Activated T-cell treated with anti-CD3 and anti-CD28 coated beads, Interleukin-2, amount 50 U/mL, for 72 hours (primary cell): ENCODE data around the gene LTC4S. TPM values are rescaled to one million over a fixed set of nuclear protein-coding genes. Genes with fewer than 3 reads are reported as not detected.

Experiments used
- ATAC-seq, 2 donors: fragments of 150-1000 bp; cut with Tn5 transposase; replicated peaks in 1 of 2; 2 replicates each; pipeline ENCODE4 v1.10.0; 2021; ENCODE audit warnings: moderate library complexity in 2 of 2, mild to moderate bottlenecking in 1 of 2
- DNase-seq, 2 donors: peaks; one replicate each; pipeline ENCODE4 v3.0.0; 2021 to 2022; ENCODE audit warnings: mixed read lengths in 1 of 2
- H3K27ac Mint-ChIP-seq: one replicate; pipeline ENCODE4 v1.8.0; 2022; ENCODE audit warnings: mild to moderate bottlenecking, moderate library complexity, mixed read lengths
- H3K27me3 Mint-ChIP-seq: one replicate; pipeline ENCODE4 v1.8.0; 2022; ENCODE audit warnings: low read depth, mixed read lengths
- H3K36me3 Mint-ChIP-seq, 2 donors: one replicate each; pipeline ENCODE4 v1.8.0; 2022; ENCODE audit warnings: mixed read lengths in 2 of 2, mild to moderate bottlenecking in 1 of 2; ENCODE audit not compliant: insufficient read depth in 2 of 2
- H3K4me1 Mint-ChIP-seq: one replicate; pipeline ENCODE4 v1.8.0; 2022; ENCODE audit warnings: low read depth, mixed read lengths
- H3K4me3 Mint-ChIP-seq, 2 donors: one replicate each; pipeline ENCODE4 v1.8.0; 2022; ENCODE audit warnings: mild to moderate bottlenecking in 2 of 2, mixed read lengths in 2 of 2, moderate library complexity in 2 of 2
- H3K9me3 Mint-ChIP-seq, 2 donors: one replicate each; pipeline ENCODE4 v1.8.0; 2022; ENCODE audit warnings: mixed read lengths in 2 of 2
- total RNA-seq, 2 donors: library from RNA; stranded (reverse); gene quantifications; one replicate each; pipeline ENCODE4 v1.2.3, GENCODE V29; 2022

Gene LTC4S
- total RNA-seq, 2 donors from 2014 or later = 1.5 TPM

DNA sequence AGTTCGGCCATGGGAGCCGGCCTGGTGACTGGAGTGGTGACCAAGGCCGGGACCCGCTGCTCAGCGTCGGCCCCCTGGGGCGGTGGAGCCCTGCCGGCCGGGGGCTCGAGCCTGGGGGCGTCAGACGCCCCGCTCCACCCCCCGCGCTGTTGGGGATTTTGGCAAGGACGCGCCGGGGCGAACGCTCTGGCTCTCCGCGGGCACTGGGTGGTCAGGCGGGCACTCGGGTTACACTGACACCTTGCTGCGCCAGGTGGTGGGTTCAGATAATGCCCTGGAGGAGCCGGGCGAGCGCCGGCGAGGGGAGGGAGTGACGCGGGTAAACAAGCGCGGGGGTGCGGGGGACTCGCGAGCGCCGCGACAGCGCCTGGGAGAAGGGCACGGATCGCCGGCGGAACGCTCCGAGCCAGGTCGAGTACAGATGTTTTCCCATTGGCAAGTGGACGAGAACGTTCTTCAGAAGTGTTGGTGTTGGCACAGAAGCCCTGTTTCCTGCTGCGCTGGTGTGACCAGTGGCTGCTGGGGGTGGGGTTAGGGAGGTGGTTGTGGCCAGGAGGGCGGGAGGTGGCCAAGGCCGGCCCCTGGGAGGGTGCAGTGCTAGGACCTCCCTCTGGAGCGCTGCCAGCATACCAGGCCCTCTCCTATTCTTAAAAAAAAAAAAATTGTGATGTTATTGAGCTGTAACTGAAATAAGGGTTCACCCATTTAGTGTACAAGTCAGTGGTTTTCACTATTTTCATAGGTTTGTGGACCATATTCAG, 27.7 kb downstream of the LTC4S start:
- H3K4me1 Mint-ChIP-seq = peaks cover 51% of the 10 kb centered on the region
- no peaks in the 10 kb centered on the region for H3K27me3 Mint-ChIP-seq
- peak overlapping the region; percentile 87 to 93 for H3K4me3 Mint-ChIP-seq
- H3K36me3 Mint-ChIP-seq = peaks cover 13 to 14% of the 10 kb centered on the region in 2 donors
- no peaks in the 10 kb centered on the region for H3K9me3 Mint-ChIP-seq
- ATAC-seq (peak; percentile 67 to 70), DNase-seq (peak; percentile 90)
- peak overlapping the region; percentile 97 for H3K27ac Mint-ChIP-seq

- DNase-seq (no peak), ATAC-seq (no peak)
- peak overlapping the region; percentile 87 to 93 for H3K4me3 Mint-ChIP-seq
- H3K4me1 Mint-ChIP-seq = peaks cover 57% of the 10 kb centered on the region
- no peaks in the 10 kb centered on the region for H3K9me3 Mint-ChIP-seq
- H3K36me3 Mint-ChIP-seq = peaks cover 16 to 17% of the 10 kb centered on the region in 2 donors
- H3K27ac Mint-ChIP-seq = peak overlapping the region; percentile 97
- no peaks in the 10 kb centered on the region for H3K27me3 Mint-ChIP-seq
Observed at GRCh38 chr5:179822059-179822432, 28.3 kb downstream of the LTC4S start.

- ATAC-seq (no peak), DNase-seq (no peak)
- Mint-ChIP-seq H3K4me3 (peak overlapping the region; percentile 87 to 93), H3K36me3 (peaks cover 17 to 20% of the 10 kb centered on the region in 2 donors), H3K27me3 (no peaks in the 10 kb centered on the region), H3K4me1 (peaks cover 58% of the 10 kb centered on the region), H3K27ac (peak overlapping the region; percentile 97), H3K9me3 (no peaks in the 10 kb centered on the region)
Observed at GRCh38 chr5:179822444-179822990, 28.7 kb downstream of the LTC4S start.

GRCh38 chr5:179823937-179824744, 30.4 kb downstream of the LTC4S start:
- Mint-ChIP-seq H3K4me3 (peak overlapping the region in 1 of 2 donors; percentile 25), H3K36me3 (peaks cover 21 to 31% of the 10 kb centered on the region in 2 donors), H3K27me3 (no peaks in the 10 kb centered on the region), H3K4me1 (peaks cover 56% of the 10 kb centered on the region), H3K27ac (peak overlapping the region; percentile 79), H3K9me3 (no peaks in the 10 kb centered on the region)
- DNase-seq = no peak
- ATAC-seq = no peak

DNA sequence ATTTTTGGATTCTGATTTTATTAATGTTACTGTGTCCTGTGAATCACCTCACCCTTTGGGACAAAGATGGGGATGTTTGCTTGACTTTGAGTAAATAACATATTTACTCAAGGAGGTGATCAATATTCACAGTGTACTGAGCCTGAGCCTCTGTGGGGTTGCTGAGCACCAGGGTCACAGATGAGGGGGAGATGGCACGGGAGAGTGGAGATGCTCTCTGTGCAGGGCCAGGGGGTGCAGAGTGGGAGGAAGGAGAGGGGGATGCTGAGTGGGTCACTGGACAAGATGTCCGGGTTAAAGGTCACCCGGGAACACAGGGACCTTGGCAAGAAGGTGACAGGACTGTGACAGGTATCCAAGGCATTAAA, 30.9 kb downstream of the LTC4S start:
- Mint-ChIP-seq H3K36me3 (peaks cover 26 to 37% of the 10 kb centered on the region in 2 donors), H3K4me1 (peaks cover 56% of the 10 kb centered on the region)
- no peak for DNase-seq

DNA sequence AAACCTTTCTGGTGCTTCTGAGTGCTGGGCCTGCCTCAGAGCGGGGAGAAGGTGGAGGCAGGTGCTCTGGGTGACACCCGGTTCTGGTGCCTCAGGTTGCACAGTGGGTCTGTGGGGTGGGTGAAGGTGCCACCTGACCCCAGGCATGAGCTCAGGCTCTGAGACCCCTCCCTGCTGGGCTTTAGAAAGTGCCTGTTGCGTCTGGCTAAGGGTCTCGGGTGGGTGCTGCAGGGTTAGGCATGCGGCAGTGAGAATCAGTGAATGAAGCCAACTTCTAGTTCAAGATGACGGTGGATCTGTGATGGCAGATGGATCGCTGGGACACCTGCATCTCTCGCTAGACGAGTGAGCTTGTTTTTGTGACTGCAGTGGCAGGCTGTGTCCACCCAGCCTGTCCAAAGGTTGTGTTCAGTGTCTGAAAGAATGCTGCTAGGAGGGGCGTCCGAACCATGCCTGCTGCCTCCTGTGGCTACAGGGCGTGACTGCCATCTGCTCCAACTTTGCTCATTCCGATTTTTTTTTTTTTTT, 31.9 kb downstream of the LTC4S start:
- peaks cover 48% of the 10 kb centered on the region for H3K4me1 Mint-ChIP-seq
- ATAC-seq (no peak), DNase-seq (no peak)
- no peaks in the 10 kb centered on the region for H3K27me3 Mint-ChIP-seq
- no peaks in the 10 kb centered on the region for H3K9me3 Mint-ChIP-seq
- no peak overlapping the region for H3K4me3 Mint-ChIP-seq
- no peak overlapping the region for H3K27ac Mint-ChIP-seq
- peaks cover 30 to 42% of the 10 kb centered on the region in 2 donors for H3K36me3 Mint-ChIP-seq

More for the DNA sequence above, 30.9 kb downstream of the LTC4S start:
- Mint-ChIP-seq H3K4me3 (peak overlapping the region in 1 of 2 donors; percentile 25), H3K27ac (peak overlapping the region; percentile 79), H3K27me3 (no peaks in the 10 kb centered on the region), H3K9me3 (no peaks in the 10 kb centered on the region)
- no peak for ATAC-seq

GRCh38 chr5:179827680-179828079, 33.9 kb downstream of the LTC4S start:
- no peaks in the 10 kb centered on the region for H3K27me3 Mint-ChIP-seq
- peaks cover 36% of the 10 kb centered on the region for H3K4me1 Mint-ChIP-seq
- DNase-seq = peak; percentile 46 to 64
- ATAC-seq = peak; percentile 84
- peaks cover 26 to 49% of the 10 kb centered on the region in 2 donors for H3K36me3 Mint-ChIP-seq
- no peaks in the 10 kb centered on the region for H3K9me3 Mint-ChIP-seq
- peak overlapping the region in 1 of 2 donors; percentile 31 for H3K4me3 Mint-ChIP-seq
- peak overlapping the region; percentile 61 for H3K27ac Mint-ChIP-seq

GRCh38 chr5:179828756-179829421, 35.1 kb downstream of the LTC4S start:
- ATAC-seq = no peak
- Mint-ChIP-seq H3K4me1 (peaks cover 31% of the 10 kb centered on the region), H3K4me3 (no peak overlapping the region), H3K27ac (peak overlapping the region; percentile 80), H3K9me3 (no peaks in the 10 kb centered on the region), H3K36me3 (peaks cover 34 to 54% of the 10 kb centered on the region in 2 donors), H3K27me3 (no peaks in the 10 kb centered on the region)
- DNase-seq = no peak

DNA sequence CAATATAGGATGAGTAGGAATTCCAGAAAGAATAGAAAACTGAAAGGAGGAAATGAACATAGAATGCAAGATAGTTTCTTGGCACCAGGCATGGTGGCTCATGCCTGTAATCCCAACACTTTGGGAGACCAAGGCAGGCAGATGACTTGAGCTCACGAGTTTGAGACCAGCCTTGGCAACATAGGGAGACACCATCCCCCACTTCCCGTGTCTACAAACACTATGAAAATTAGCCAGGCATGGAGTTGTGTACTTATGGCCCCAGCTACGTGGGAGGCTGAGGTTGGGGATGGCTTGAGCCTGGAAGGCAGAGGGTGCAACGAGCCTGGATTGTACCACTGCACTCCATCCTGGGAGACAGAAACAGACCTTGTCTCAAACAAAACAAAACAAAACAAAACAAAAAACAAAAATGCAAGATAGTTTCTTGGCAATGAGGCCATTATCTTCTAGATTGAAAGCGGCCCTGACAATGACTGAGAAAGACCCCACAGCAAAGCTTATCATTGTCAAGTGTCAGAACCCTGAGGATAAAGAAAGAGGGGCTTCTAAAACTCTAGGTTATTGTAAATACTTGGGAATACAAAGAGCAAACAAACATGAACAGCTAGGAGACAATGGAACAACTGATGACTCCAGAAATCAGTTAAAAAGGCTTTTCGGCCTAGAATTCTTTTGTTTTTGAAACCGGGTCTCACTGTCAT, 36.1 kb downstream of the LTC4S start:
- H3K9me3 Mint-ChIP-seq = no peaks in the 10 kb centered on the region
- H3K27ac Mint-ChIP-seq = peak overlapping the region; percentile 45

DNA sequence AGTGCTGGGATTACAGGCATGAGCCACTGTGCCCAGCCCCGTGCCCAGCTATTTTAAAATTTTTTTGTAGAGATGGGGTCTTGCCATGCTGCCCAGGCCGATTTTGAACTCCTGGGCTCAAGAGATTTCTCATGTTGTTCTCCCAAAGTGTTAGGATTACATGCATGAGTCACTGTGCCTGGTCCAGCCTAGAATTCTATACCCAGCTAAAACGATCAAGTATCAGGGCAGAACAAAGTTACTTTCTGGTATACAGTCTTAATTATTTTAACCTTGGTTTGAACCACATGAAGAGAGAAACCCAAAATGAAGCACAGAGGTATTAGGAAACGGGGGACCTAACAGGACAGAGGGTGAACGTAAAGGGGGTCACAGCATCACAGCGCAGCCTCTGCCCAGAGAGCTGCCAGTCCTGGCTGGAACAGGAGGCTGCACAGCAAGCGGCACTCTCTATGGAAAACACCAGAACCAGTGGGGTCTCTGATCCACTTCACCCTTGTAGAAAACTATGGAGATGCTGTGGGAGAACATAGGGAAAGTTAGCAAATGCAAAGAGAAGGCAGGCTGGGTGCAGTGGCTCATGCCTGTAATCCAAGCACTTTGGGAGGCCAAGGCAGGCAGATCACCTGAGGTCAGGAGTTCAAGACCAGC, 37.2 kb downstream of the LTC4S start:
- DNase-seq = no peak
- no peak overlapping the region for H3K27ac Mint-ChIP-seq
- ATAC-seq = no peak
- H3K4me1 Mint-ChIP-seq = peaks cover 24% of the 10 kb centered on the region
- H3K9me3 Mint-ChIP-seq = no peaks in the 10 kb centered on the region
- no peak overlapping the region for H3K4me3 Mint-ChIP-seq
- H3K27me3 Mint-ChIP-seq = no peaks in the 10 kb centered on the region
- H3K36me3 Mint-ChIP-seq = peaks cover 34 to 52% of the 10 kb centered on the region in 2 donors

More for the DNA sequence above, 36.1 kb downstream of the LTC4S start:
- ATAC-seq = no peak
- Mint-ChIP-seq H3K27me3 (no peaks in the 10 kb centered on the region), H3K4me3 (no peak overlapping the region), H3K36me3 (peaks cover 29 to 49% of the 10 kb centered on the region in 2 donors), H3K4me1 (peaks cover 22% of the 10 kb centered on the region)
- no peak for DNase-seq

- DNase-seq (no peak), ATAC-seq (no peak)
- Mint-ChIP-seq H3K36me3 (peaks cover 33 to 59% of the 10 kb centered on the region in 2 donors), H3K27ac (no peak overlapping the region), H3K27me3 (no peaks in the 10 kb centered on the region), H3K4me1 (peaks cover 29% of the 10 kb centered on the region), H3K4me3 (no peak overlapping the region), H3K9me3 (no peaks in the 10 kb centered on the region)
Observed at GRCh38 chr5:179832039-179832745, 38.4 kb downstream of the LTC4S start.
